ENCODE measurements around the gene FAM53C. TPM values are rescaled to one million over a fixed set of nuclear protein-coding genes. Genes with fewer than 3 reads are reported as not detected.
"Not testable (repeated sequence)": the region's sequence is repeated elsewhere in the genome, so short reads cannot be mapped to it uniquely, and the experiment has no call there.

FAM53C gene
- polyA plus RNA-seq, 1 donor (not counting 4 experiments of a cell fraction or from before 2014, with no cell fraction given), result 24.6 TPM

- no peak overlapping the region for H3K9ac ChIP-seq (ENCODE audit: control insufficient read depth, extremely low read depth, insufficient read depth, low read length)
- FAIRE-seq (no peak), DNase-seq (ENCODE audit: low read depth, low spot score) (no peak)
- H3K9me3 ChIP-seq (ENCODE audit: control insufficient read depth, low read depth, low read length), result no peaks in the 10 kb centered on the region
- H3K27me3 ChIP-seq (ENCODE audit: control insufficient read depth, extremely low read depth, insufficient read depth, low read length), result no peaks in the 10 kb centered on the region
- no peak overlapping the region for H3K4me2 ChIP-seq (ENCODE audit: control insufficient read depth, extremely low read depth, insufficient read depth, low read depth, low read length)
- dilution Hi-C loops (cut with MboI; ENCODE audit: extremely low pct_ligation_motif_present, low sequenced_read_pairs), result no loop called here
- H2AFZ ChIP-seq (ENCODE audit: control insufficient read depth, low read length), result no peak overlapping the region
- H3K79me2 ChIP-seq (ENCODE audit: control insufficient read depth, insufficient read depth, low read length), result no peaks in the 10 kb centered on the region
- no peak for TF ChIP-seq CTCF (optimal IDR thresholded peaks at IDR 0.05 in 1 of 3, IDR thresholded peaks at IDR 0.05 in 1 of 3, conservative IDR thresholded peaks at IDR 0.05 in 1 of 3; ENCODE audit: extremely low read depth in 1 of 3, insufficient read depth in 2 of 3, low read length in 3 of 3)
- no peak for TF ChIP-seq EZH2 (IDR thresholded peaks at IDR 0.05; ENCODE audit: low read length)
- peaks cover 15 to 17% of the 10 kb centered on the region in 2 experiments for H3K36me3 ChIP-seq (ENCODE audit: control insufficient read depth in 2 of 2, extremely low read depth in 1 of 2, insufficient read depth in 2 of 2, low read length in 2 of 2)
- no peaks in the 10 kb centered on the region for H3K4me1 ChIP-seq (ENCODE audit: control insufficient read depth, extremely low read depth, insufficient read depth, low read length)
- H3K9me1 ChIP-seq (ENCODE audit: control insufficient read depth, extremely low read depth, insufficient read depth, low read length), result no peaks in the 10 kb centered on the region
- H3K4me3 ChIP-seq (ENCODE audit: control insufficient read depth in 2 of 3, extremely low read depth in 1 of 3, insufficient read depth in 2 of 3, low read depth in 1 of 3, low read length in 3 of 3), result no peak overlapping the region
- no peak overlapping the region for H3K27ac ChIP-seq (ENCODE audit: control insufficient read depth, insufficient read depth, low read length)
- no peaks in the 10 kb centered on the region for H4K20me1 ChIP-seq (ENCODE audit: control insufficient read depth, extremely low read depth, insufficient read depth, low read length)
Observed at GRCh38 chr5:138386290-138386689, 48.2 kb downstream of the FAM53C start.

GRCh38 chr5:138389332-138389731 lies 51.3 kb downstream of the FAM53C start:
- TF ChIP-seq EZH2 (IDR thresholded peaks at IDR 0.05; ENCODE audit: low read length), result no peak
- TF ChIP-seq CTCF (optimal IDR thresholded peaks at IDR 0.05 in 1 of 3, IDR thresholded peaks at IDR 0.05 in 1 of 3, conservative IDR thresholded peaks at IDR 0.05 in 1 of 3; ENCODE audit: extremely low read depth in 1 of 3, insufficient read depth in 2 of 3, low read length in 3 of 3), result no peak
- no peaks in the 10 kb centered on the region for H3K27me3 ChIP-seq (ENCODE audit: control insufficient read depth, extremely low read depth, insufficient read depth, low read length)
- DNase-seq (ENCODE audit: low read depth, low spot score) (no peak), FAIRE-seq (no peak)
- H3K9me1 ChIP-seq (ENCODE audit: control insufficient read depth, extremely low read depth, insufficient read depth, low read length), result no peaks in the 10 kb centered on the region
- H3K79me2 ChIP-seq (ENCODE audit: control insufficient read depth, insufficient read depth, low read length), result no peaks in the 10 kb centered on the region
- peaks cover 25 to 26% of the 10 kb centered on the region in 2 experiments for H3K36me3 ChIP-seq (ENCODE audit: control insufficient read depth in 2 of 2, extremely low read depth in 1 of 2, insufficient read depth in 2 of 2, low read length in 2 of 2)
- no peak overlapping the region for H3K27ac ChIP-seq (ENCODE audit: control insufficient read depth, insufficient read depth, low read length)
- dilution Hi-C loops (cut with MboI; ENCODE audit: extremely low pct_ligation_motif_present, low sequenced_read_pairs), result no loop called here
- H2AFZ ChIP-seq (ENCODE audit: control insufficient read depth, low read length), result no peak overlapping the region
- no peaks in the 10 kb centered on the region for H3K4me1 ChIP-seq (ENCODE audit: control insufficient read depth, extremely low read depth, insufficient read depth, low read length)
- H3K9me3 ChIP-seq (ENCODE audit: control insufficient read depth, low read depth, low read length), result no peaks in the 10 kb centered on the region
- H4K20me1 ChIP-seq (ENCODE audit: control insufficient read depth, extremely low read depth, insufficient read depth, low read length), result no peaks in the 10 kb centered on the region
- H3K9ac ChIP-seq (ENCODE audit: control insufficient read depth, extremely low read depth, insufficient read depth, low read length), result no peak overlapping the region
- no peak overlapping the region for H3K4me3 ChIP-seq (ENCODE audit: control insufficient read depth in 2 of 3, extremely low read depth in 1 of 3, insufficient read depth in 2 of 3, low read depth in 1 of 3, low read length in 3 of 3)
- H3K4me2 ChIP-seq (ENCODE audit: control insufficient read depth, extremely low read depth, insufficient read depth, low read depth, low read length), result no peak overlapping the region

- H3K79me2 ChIP-seq (ENCODE audit: control insufficient read depth, insufficient read depth, low read length); H3K27ac ChIP-seq (ENCODE audit: control insufficient read depth, insufficient read depth, low read length); H3K4me3 ChIP-seq (ENCODE audit: control insufficient read depth in 2 of 3, extremely low read depth in 1 of 3, insufficient read depth in 2 of 3, low read depth in 1 of 3, low read length in 3 of 3); H3K27me3 ChIP-seq (ENCODE audit: control insufficient read depth, extremely low read depth, insufficient read depth, low read length); H3K9me1 ChIP-seq (ENCODE audit: control insufficient read depth, extremely low read depth, insufficient read depth, low read length); H2AFZ ChIP-seq (ENCODE audit: control insufficient read depth, low read length); dilution Hi-C loops (cut with MboI; ENCODE audit: extremely low pct_ligation_motif_present, low sequenced_read_pairs); H3K9me3 ChIP-seq (ENCODE audit: control insufficient read depth, low read depth, low read length); H3K9ac ChIP-seq (ENCODE audit: control insufficient read depth, extremely low read depth, insufficient read depth, low read length); H4K20me1 ChIP-seq (ENCODE audit: control insufficient read depth, extremely low read depth, insufficient read depth, low read length); H3K4me1 ChIP-seq (ENCODE audit: control insufficient read depth, extremely low read depth, insufficient read depth, low read length); DNase-seq (ENCODE audit: low read depth, low spot score); FAIRE-seq; H3K4me2 ChIP-seq (ENCODE audit: control insufficient read depth, extremely low read depth, insufficient read depth, low read depth, low read length): not testable (repeated sequence)
- peaks cover 25% of the 10 kb centered on the region in 2 experiments for H3K36me3 ChIP-seq (ENCODE audit: control insufficient read depth in 2 of 2, extremely low read depth in 1 of 2, insufficient read depth in 2 of 2, low read length in 2 of 2)
Observed at GRCh38 chr5:138389911-138390310, 51.8 kb downstream of the FAM53C start.
